ENCODE data around the gene CHN2.

DNA sequence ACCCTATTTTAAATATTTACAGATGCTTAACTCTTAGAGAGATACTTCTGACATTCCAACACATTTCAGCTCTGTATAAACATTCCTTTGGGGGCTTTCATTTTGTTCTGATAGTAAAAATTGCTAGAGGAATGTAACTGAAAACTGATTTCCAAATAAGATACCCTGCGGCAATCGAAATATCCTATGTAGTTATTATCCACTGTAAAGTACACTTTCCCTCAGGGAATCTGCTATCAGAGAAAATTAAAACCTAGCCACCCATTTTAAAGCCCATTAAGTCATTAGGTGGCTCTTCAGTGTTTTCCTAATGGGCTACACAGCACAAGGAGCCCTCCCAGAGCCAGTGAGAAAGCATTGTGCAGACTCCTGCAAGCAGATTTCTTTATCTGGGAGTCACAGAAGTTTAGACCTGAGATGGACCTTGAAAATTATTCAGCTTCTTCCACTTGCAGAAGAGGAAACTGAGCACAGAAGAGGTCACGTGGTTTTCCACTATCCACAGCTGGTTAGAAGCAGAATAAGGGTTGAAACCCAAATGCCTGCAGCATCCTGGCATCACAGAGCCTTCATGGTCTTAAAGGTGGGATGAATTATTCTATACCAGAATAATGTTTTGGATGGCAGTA is 35.7 kb upstream of the CHN2 start:
- no peak for TF ChIP-seq POLR2A (IDR thresholded peaks at IDR 0.05)
- TF ChIP-seq, protein P1, sequence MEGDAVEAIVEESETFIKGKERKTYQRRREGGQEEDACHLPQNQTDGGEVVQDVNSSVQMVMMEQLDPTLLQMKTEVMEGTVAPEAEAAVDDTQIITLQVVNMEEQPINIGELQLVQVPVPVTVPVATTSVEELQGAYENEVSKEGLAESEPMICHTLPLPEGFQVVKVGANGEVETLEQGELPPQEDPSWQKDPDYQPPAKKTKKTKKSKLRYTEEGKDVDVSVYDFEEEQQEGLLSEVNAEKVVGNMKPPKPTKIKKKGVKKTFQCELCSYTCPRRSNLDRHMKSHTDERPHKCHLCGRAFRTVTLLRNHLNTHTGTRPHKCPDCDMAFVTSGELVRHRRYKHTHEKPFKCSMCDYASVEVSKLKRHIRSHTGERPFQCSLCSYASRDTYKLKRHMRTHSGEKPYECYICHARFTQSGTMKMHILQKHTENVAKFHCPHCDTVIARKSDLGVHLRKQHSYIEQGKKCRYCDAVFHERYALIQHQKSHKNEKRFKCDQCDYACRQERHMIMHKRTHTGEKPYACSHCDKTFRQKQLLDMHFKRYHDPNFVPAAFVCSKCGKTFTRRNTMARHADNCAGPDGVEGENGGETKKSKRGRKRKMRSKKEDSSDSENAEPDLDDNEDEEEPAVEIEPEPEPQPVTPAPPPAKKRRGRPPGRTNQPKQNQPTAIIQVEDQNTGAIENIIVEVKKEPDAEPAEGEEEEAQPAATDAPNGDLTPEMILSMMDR (IDR thresholded peaks at IDR 0.05) = no peak
- no peak for TF ChIP-seq EP300 (IDR thresholded peaks at IDR 0.05; ENCODE audit: low read depth)

All from transverse colon (tissue), 3 donors.